K562 (cell line): ENCODE data around the gene EML1. TPM values are rescaled to one million over a fixed set of nuclear protein-coding genes. Genes with fewer than 3 reads are reported as not detected.

ENCODE experiments used
- ATAC-seq: fragments of 200-7000 bp; cut with Tn5 transposase; 3 replicates; pipeline ENCODE4 v1.9.1; 2020; ENCODE audit warnings: moderate library complexity
- BruUV-seq: library from RNA; stranded (reverse); fragments of 400-500 nt; replicated peaks from 2 replicates; lab custom pipeline; 2021; lab: Mats Ljungman, UMichigan
- CTCF ChIA-PET: fragments of 300-600 bp; formaldehyde crosslinking; extraction: SDS; loops from one replicate; lab custom pipeline; 2021; ENCODE audit warnings: low intra/inter-chr PET ratio; lab: Yijun Ruan, JAX
- POLR2A ChIA-PET: fragments of 300-600, 350-650 bp; sonication (Branson Sonifier 250); formaldehyde crosslinking; extraction: SDS; loops from one replicate; lab custom pipeline; 2021; ENCODE audit warnings: antibody characterized with exemption, inconsistent platforms; lab: Yijun Ruan, JAX
- DNase-seq, 4 experiments: peaks; one replicate each; pipeline versions ENCODE4 v3.0.0 to v3.0.0-alpha.2; 2011 to 2018; ENCODE audit warnings: low spot score in 3 of 4, mixed read lengths in 3 of 4; ENCODE audit errors: extremely low read depth in 1 of 4
- FAIRE-seq: peaks from 2 replicates; lab custom pipeline; 2011; peaks lifted over from hg19 to GRCh38; lab: Jason Lieb, UNC
- H2AFZ ChIP-seq: 2 replicates; pipeline ENCODE4 v1.6.0; 2011; ENCODE audit warnings: low read depth, low read length, control low read depth, inconsistent platforms
- H3K27ac ChIP-seq: fragments of 200-600 bp; 3 replicates; pipeline ENCODE4 v1.8.0; 2011; ENCODE audit warnings: low read depth, mild to moderate bottlenecking, control low read depth, inconsistent platforms, low read length, moderate library complexity, mixed read lengths; ENCODE audit errors: extremely low read depth
- H3K27me3 ChIP-seq, 2 experiments: fragments of 300-600 bp in 1 of 2; 2 replicates in 1 of 2; 3 replicates in 1 of 2; pipeline versions ENCODE4 v1.6.0 to v1.8.0; 2011; ENCODE audit warnings: inconsistent platforms in 2 of 2, low read length in 2 of 2, mild to moderate bottlenecking in 1 of 2, mixed read lengths in 1 of 2, moderate library complexity in 1 of 2; ENCODE audit not compliant: control insufficient read depth in 2 of 2, insufficient read depth in 2 of 2
- H3K36me3 ChIP-seq: fragments of 300-600 bp; 3 replicates; pipeline ENCODE4 v1.8.0; 2011; ENCODE audit warnings: mild to moderate bottlenecking, low read length, inconsistent platforms; ENCODE audit not compliant: control insufficient read depth, insufficient read depth
- H3K4me1 ChIP-seq, 2 experiments: fragments of 200-600 bp in 1 of 2; replicated peaks in 1 of 2; 2 replicates in 1 of 2; 3 replicates in 1 of 2; pipeline versions ENCODE4 v1.5.1 to v1.8.0; 2011; ENCODE audit warnings: inconsistent platforms in 2 of 2, low read length in 2 of 2, mild to moderate bottlenecking in 1 of 2, mixed read lengths in 1 of 2, moderate library complexity in 1 of 2; ENCODE audit not compliant: control insufficient read depth in 2 of 2, insufficient read depth in 2 of 2
- H3K4me2 ChIP-seq: 2 replicates; pipeline ENCODE4 v1.6.1; 2011; ENCODE audit warnings: low read length, control low read depth, inconsistent platforms, mixed read lengths; ENCODE audit not compliant: insufficient read depth
- H3K4me3 ChIP-seq: fragments of 200-600 bp; sonication (generic), shearing (Covaris generic); 2 replicates; pipeline ENCODE4 v1.5.1; 2016; ENCODE audit warnings: control low read depth, inconsistent platforms
- H3K79me2 ChIP-seq: fragments of 200-600 bp; 3 replicates; pipeline ENCODE4 v1.8.0; 2011; ENCODE audit warnings: low read length, inconsistent platforms; ENCODE audit not compliant: control insufficient read depth, insufficient read depth
- H3K9ac ChIP-seq, 2 experiments: 2 replicates each; pipeline versions ENCODE4 v1.6.0 to v1.6.1; 2011; ENCODE audit warnings: low read depth in 2 of 2, low read length in 2 of 2, control low read depth in 1 of 2, inconsistent platforms in 1 of 2, mild to moderate bottlenecking in 1 of 2, mixed read lengths in 1 of 2; ENCODE audit not compliant: insufficient read depth in 1 of 2
- H3K9me1 ChIP-seq: one replicate; pipeline ENCODE4 v1.6.0; 2011; ENCODE audit warnings: inconsistent platforms, mild to moderate bottlenecking, low read length, moderate library complexity; ENCODE audit not compliant: control insufficient read depth, insufficient read depth
- H3K9me3 ChIP-seq: replicated peaks from 2 replicates; pipeline ENCODE4 v1.5.1; 2011; ENCODE audit warnings: low read depth, low read length, inconsistent platforms; ENCODE audit not compliant: control insufficient read depth, insufficient read depth
- H4K20me1 ChIP-seq: replicated peaks from 2 replicates; pipeline ENCODE4 v1.6.1; 2011; ENCODE audit warnings: low read length, inconsistent platforms, mixed read lengths; ENCODE audit not compliant: control insufficient read depth, insufficient read depth
- BACH1 ChIP-seq: fragments of 200-800 bp; sonication (Bioruptor generic); IDR thresholded peaks from 2 replicates; pipeline ENCODE4 v1.6.1; 2016; ENCODE audit warnings: missing genetic modification characterization, missing compliant biosample characterization
- FIP1L1 ChIP-seq: fragments of 200-400 bp; formaldehyde crosslinking; IDR thresholded peaks from 2 replicates; pipeline ENCODE4 v1.6.1; 2018; ENCODE audit warnings: mild to moderate bottlenecking, low read depth, low read length; ENCODE audit not compliant: poor library complexity, severe bottlenecking
- MTA1 ChIP-seq: fragments of 450-650 bp; IDR thresholded peaks from 2 replicates; pipeline ENCODE4 v1.6.1; 2017; ENCODE audit warnings: borderline replicate concordance
- NFATC3 ChIP-seq: fragments of 450-650 bp; IDR thresholded peaks from 2 replicates; pipeline ENCODE4 v1.6.1; 2017; ENCODE audit warnings: mild to moderate bottlenecking
- NFIC ChIP-seq: fragments of 450-650 bp; IDR thresholded peaks from 2 replicates; pipeline ENCODE4 v1.6.1; 2017; ENCODE audit warnings: mild to moderate bottlenecking, inconsistent platforms
- NFIX ChIP-seq: fragments of 250-450 bp; sonication (Bioruptor Pico); IDR thresholded peaks from 2 replicates; pipeline ENCODE4 v1.4.0; 2020; ENCODE audit warnings: low read depth, mild to moderate bottlenecking, moderate library complexity
- ZFPM2 ChIP-seq: fragments of 250-450 bp; sonication (Bioruptor Pico); IDR thresholded peaks from 2 replicates; pipeline ENCODE4 v1.5.1; 2022; ENCODE audit warnings: mild to moderate bottlenecking
- ZNF696 ChIP-seq: fragments of 250-450 bp; sonication (Bioruptor Pico); conservative IDR thresholded peaks from 2 replicates; pipeline ENCODE4 v1.4.0; 2020; ENCODE audit warnings: mild to moderate bottlenecking, moderate library complexity
- WGBS: fragments of 100-300 bp; shearing (Covaris generic); methylation state at CpG from one replicate; pipeline ENCODE4 v1.1.6; 2016; ENCODE audit warnings: low coverage, mixed read lengths; ENCODE audit not compliant: insufficient coverage; ENCODE audit errors: missing lambda C conversion rate; 5-methylcytosine and 5-hydroxymethylcytosine counted together
- in situ Hi-C: fragments of 300-500 bp; cut with MboI; formaldehyde crosslinking; loops from 4 replicates; pipeline ENCODE4 v1.15.0; 2018; ENCODE audit warnings: inconsistent platforms, mixed read lengths
- intact Hi-C: fragments of 100-400 bp; cut with micrococcal nuclease; formaldehyde crosslinking; loops from 2 replicates; pipeline ENCODE4 v1.14.2; 2022
- polyA plus RNA-seq, 8 experiments: library from polyadenylated mRNA; depleted of rRNA in 4 of 8; stranded (reverse) in 5 of 8; unstranded in 3 of 8; fragments of >200 nt; fragmentation: Nextera tagmentation in 2 of 8; fragmentation: Illumina TruSeq in 1 of 8; extraction: Ambion mirVana in 2 of 8; extraction: Trizol in 1 of 8; gene quantifications; 2 replicates each; pipeline versions ENCODE4 v1.2.1 to v1.2.3, GENCODE V29; 2011 to 2014; ENCODE audit warnings: inconsistent platforms in 1 of 8, missing spikeins in 1 of 8
- total RNA-seq, 7 experiments: library from RNA; depleted of rRNA in 6 of 7; stranded (reverse); fragments of >200 nt in 6 of 7; fragmentation: Illumina TruSeq in 2 of 7; extraction: Trizol in 2 of 7; gene quantifications; 2 replicates each; pipeline versions ENCODE4 v1.2.1 to v1.2.3, GENCODE V29; 2011 to 2021; ENCODE audit warnings: low replicate concordance in 1 of 7

EML1 gene
- total and polyA plus RNA-seq, 9 of the 15 experiments (the other 6 are each of a cell fraction or from before 2014, with no cell fraction given): 0.01 to 0.35 (median 0.07) TPM; not detected in 2

DNA sequence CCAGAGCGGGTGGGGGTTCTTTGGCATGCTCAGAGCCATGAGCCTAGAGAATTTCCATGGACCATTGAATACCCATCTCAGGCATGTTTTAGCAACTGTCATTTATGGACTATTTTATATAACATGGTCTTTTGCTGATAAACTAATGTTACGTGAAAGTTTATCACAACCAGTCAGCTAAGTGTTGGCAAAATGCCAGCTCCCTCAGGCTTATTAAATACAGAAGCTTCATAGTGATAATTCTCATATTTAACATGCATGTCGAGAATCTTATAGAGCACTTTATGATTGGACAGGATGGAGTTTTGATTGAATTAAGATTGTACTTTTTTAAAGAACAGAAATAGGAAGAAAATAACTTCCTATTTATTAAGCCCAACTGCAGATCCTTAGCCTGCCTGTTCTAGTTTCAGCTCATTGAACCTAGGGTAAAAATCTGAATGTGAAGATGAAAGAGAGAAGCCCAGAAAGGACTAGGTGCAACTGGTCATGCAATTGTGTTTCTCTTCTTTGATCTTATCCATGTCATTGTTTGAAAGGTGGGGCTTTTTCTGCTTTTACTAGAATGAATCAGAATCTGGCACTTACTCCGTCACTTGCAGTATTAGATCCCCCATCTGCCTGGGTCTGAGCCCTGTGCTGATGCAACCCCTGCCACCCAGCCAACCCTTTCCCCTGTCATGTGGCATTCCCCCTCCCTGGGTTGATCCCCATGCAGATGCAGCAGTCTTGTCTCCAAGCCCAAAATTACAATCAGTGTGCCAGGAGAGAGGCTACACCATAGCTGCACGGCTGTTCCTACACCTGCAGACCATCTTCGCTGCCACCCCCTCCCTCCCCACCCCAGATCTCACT is 137.4 kb downstream of the EML1 start:
- peaks cover 7 to 48% of the 10 kb centered on the region in 2 experiments; a peak in 4 of 5 replicates for H3K27me3 ChIP-seq
- no peak overlapping the region for H3K4me3 ChIP-seq
- no peak overlapping the region for H2AFZ ChIP-seq
- 2% methylated on average over 6 of the region's 6 CpGs for WGBS
- in situ Hi-C loops: no loop called here
- ChIA-PET POLR2A (interaction anchor here (0.6 kb wide), 3 partner anchors 14 to 18 kb away, joined by 3 to 4 read pairs (median 3); no protein-coding TSS in a partner anchor), CTCF (no interaction called here)
- no peaks in the 10 kb centered on the region for H3K9me1 ChIP-seq
- TF ChIP-seq ZFPM2 (no peak), BACH1 (tag) (no peak), NFIC (peak; percentile 94), NFATC3 (no peak), NFIX (CRISPR knock-in tag) (peak; percentile 93), ZNF696 (CRISPR knock-in tag) (no peak), MTA1 (no peak), FIP1L1 (no peak)
- BruUV-seq: no TSS peak
- FAIRE-seq (no peak), ATAC-seq (no peak), DNase-seq (no peak)
- no peaks in the 10 kb centered on the region for H3K36me3 ChIP-seq
- intact Hi-C loops: no loop called here
- no peak overlapping the region for H3K9ac ChIP-seq
- H3K4me2 ChIP-seq: no peak overlapping the region
- H3K79me2 ChIP-seq: no peaks in the 10 kb centered on the region
- H3K27ac ChIP-seq: no peak overlapping the region
- no peaks in the 10 kb centered on the region for H3K4me1 ChIP-seq
- no peaks in the 10 kb centered on the region for H4K20me1 ChIP-seq
- no peaks in the 10 kb centered on the region for H3K9me3 ChIP-seq
